Panc1 (cell line): ENCODE measurements around the gene BNIP2.

ENCODE experiments used
- CTCF ChIP-seq: fragments of 450-650 bp; IDR thresholded peaks from 2 replicates; pipeline ENCODE4 v1.5.1; 2017; ENCODE audit warnings: mild to moderate bottlenecking
- POLR2AphosphoS5 ChIP-seq: IDR thresholded peaks from 2 replicates; pipeline ENCODE4 v1.6.1; 2012; ENCODE audit warnings: mild to moderate bottlenecking, low read depth, low read length, moderate library complexity
- REST ChIP-seq, 2 experiments: IDR thresholded peaks; 2 replicates each; pipeline ENCODE4 v1.6.1; 2011 to 2012; ENCODE audit warnings: low read depth in 2 of 2, control low read depth in 1 of 2, low read length in 1 of 2, mild to moderate bottlenecking in 1 of 2, moderate library complexity in 1 of 2; ENCODE audit not compliant: insufficient read depth in 1 of 2
- TCF7L2 ChIP-seq: IDR thresholded peaks from 2 replicates; pipeline ENCODE4 v1.6.1; 2011; ENCODE audit warnings: mild to moderate bottlenecking, low read depth, low read length, inconsistent platforms

GRCh38 chr15:59609730-59610712 is 79.1 kb downstream of the BNIP2 start:
- TF ChIP-seq POLR2AphosphoS5 = no peak
- no peak for TF ChIP-seq TCF7L2
- no peak for TF ChIP-seq CTCF
- TF ChIP-seq REST (IDR thresholded peaks at IDR 0.05; ENCODE audit: insufficient read depth in 1 of 2, low read depth in 2 of 2, low read length in 1 of 2) = no peak
